HFF-Myc (cell line): ENCODE data around the gene CDCP1.

Experiments used
- DNase-seq: peaks from one replicate; pipeline ENCODE4 v3.0.0-alpha.2; 2011; ENCODE audit warnings: low read depth; ENCODE audit errors: extremely low read depth
- H3K4me3 ChIP-seq: replicated peaks from 2 replicates; pipeline ENCODE4 v1.5.1; 2011; ENCODE audit warnings: low read depth, mild to moderate bottlenecking, control low read depth, low read length
- CTCF ChIP-seq: IDR thresholded peaks from 2 replicates; pipeline ENCODE4 v1.5.1; 2012; ENCODE audit warnings: mild to moderate bottlenecking, low read depth, low read length, control low read depth; ENCODE audit errors: missing control alignments

The CDCP1 gene

GRCh38 chr3:45035441-45036301 is 110.5 kb downstream of the CDCP1 start:
- TF ChIP-seq CTCF = no peak
- DNase-seq = no peak
- H3K4me3 ChIP-seq = peak overlapping the region; percentile 11; the same call in 1 of the 2 replicates

DNA sequence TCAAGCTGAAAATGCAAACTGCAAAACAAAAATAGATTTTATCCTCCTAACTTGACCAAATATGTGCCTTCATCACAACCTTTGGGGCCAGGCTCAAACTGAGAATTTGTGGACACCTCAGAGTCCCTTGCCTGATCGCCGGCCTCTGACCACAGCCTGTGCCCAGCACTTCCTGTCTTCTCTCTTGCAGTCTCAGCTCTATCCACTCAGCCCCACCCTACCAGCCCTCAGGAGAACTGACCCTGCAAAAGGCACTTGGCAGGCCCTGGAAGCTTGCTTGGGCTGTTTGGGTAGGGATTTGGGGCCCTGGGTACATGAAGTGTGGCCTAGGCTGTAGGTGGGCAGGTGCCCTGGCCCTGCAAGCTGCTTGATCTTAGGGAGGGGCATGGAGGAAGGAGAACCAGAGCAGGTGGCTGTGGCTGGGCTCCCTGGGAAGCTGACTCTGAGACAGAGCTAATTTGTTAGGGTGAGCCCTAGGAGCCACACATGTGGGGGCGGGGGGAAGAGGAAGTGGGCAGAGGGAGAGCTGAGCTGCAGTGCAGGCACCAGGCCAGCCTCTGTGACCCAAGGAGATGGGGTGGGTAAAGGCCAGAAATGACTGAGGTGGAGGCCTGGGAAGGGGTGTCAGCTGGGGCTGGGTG is 111.4 kb downstream of the CDCP1 start:
- no peak for TF ChIP-seq CTCF
- H3K4me3 ChIP-seq = no peak overlapping the region
- no peak for DNase-seq

GRCh38 chr3:45033791-45034190 is 112.4 kb downstream of the CDCP1 start:
- DNase-seq = no peak
- TF ChIP-seq CTCF = no peak
- no peak overlapping the region for H3K4me3 ChIP-seq
